ENCODE results near the gene DGCR2.
"Not testable (repeated sequence)": the region's sequence is repeated elsewhere in the genome, so short reads cannot be mapped to it uniquely, and the experiment has no call there.

Gene DGCR2

DNA sequence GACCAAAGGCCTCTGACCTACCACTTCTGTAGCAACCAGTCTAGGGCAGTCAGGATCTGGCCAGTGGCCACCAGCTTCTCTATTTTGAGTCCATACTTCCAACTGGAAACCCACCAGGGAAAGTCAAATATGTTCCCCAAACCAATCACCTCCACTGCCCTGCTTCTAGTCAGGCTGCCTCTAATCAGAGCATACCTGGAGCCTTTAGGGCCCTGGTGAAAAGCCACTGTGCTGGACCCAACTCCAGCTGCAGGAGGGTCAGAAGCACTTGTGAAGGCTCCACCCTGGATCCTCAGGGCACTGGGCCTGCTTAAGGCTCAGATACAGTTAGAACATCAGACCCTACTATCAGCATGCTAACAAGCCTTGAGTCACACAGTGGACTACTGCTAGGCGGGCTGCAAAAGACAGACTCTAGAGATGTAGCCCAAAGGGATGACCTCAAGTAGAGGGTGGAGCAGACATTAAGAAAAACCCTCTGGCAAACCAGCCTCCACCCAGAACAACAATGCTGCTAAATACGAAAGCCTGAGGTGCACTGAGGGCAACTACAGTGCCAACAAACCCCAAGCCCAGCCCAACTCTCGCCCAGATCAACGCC is 69.2 kb downstream of the DGCR2 start:
- DNase-seq (no peak), ATAC-seq (ENCODE audit: insufficient read depth, low read depth) (no peak)
- peaks cover 86% of the 10 kb centered on the region for H3K36me3 ChIP-seq (ENCODE audit: insufficient read depth, low read length)
- H3K4me1 ChIP-seq (ENCODE audit: insufficient read depth, low read length): no peaks in the 10 kb centered on the region
- TF ChIP-seq EZH2 (IDR thresholded peaks at IDR 0.05; ENCODE audit: borderline replicate concordance, low read depth, low read length, severe bottlenecking): no peak
- TF ChIP-seq, protein P1, sequence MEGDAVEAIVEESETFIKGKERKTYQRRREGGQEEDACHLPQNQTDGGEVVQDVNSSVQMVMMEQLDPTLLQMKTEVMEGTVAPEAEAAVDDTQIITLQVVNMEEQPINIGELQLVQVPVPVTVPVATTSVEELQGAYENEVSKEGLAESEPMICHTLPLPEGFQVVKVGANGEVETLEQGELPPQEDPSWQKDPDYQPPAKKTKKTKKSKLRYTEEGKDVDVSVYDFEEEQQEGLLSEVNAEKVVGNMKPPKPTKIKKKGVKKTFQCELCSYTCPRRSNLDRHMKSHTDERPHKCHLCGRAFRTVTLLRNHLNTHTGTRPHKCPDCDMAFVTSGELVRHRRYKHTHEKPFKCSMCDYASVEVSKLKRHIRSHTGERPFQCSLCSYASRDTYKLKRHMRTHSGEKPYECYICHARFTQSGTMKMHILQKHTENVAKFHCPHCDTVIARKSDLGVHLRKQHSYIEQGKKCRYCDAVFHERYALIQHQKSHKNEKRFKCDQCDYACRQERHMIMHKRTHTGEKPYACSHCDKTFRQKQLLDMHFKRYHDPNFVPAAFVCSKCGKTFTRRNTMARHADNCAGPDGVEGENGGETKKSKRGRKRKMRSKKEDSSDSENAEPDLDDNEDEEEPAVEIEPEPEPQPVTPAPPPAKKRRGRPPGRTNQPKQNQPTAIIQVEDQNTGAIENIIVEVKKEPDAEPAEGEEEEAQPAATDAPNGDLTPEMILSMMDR (IDR thresholded peaks at IDR 0.05; ENCODE audit: borderline replicate concordance, extremely low read depth, low read length, poor library complexity, severe bottlenecking): no peak
- H2AFZ ChIP-seq (ENCODE audit: low read depth, low read length): no peak overlapping the region
- no peaks in the 10 kb centered on the region for H3K27me3 ChIP-seq (ENCODE audit: insufficient read depth, low read length, poor library complexity)
- H3K9ac ChIP-seq (ENCODE audit: low read depth, low read length): no peak overlapping the region
- no peaks in the 10 kb centered on the region for H3K9me3 ChIP-seq (ENCODE audit: insufficient read depth, low read length, severe bottlenecking)
- no peaks in the 10 kb centered on the region; the same call in 1 of the 2 replicates for H3K79me2 ChIP-seq (ENCODE audit: insufficient read depth, low read length)
- no peak overlapping the region for H3K4me2 ChIP-seq (ENCODE audit: insufficient read depth, low read length)
- no peak overlapping the region for H3K27ac ChIP-seq (ENCODE audit: low read length)
- no peak overlapping the region for H3K4me3 ChIP-seq (ENCODE audit: low read depth in 1 of 2, low read length in 2 of 2)
- peaks cover 8% of the 10 kb centered on the region for H4K20me1 ChIP-seq (ENCODE audit: insufficient read depth, low read length)

DNA sequence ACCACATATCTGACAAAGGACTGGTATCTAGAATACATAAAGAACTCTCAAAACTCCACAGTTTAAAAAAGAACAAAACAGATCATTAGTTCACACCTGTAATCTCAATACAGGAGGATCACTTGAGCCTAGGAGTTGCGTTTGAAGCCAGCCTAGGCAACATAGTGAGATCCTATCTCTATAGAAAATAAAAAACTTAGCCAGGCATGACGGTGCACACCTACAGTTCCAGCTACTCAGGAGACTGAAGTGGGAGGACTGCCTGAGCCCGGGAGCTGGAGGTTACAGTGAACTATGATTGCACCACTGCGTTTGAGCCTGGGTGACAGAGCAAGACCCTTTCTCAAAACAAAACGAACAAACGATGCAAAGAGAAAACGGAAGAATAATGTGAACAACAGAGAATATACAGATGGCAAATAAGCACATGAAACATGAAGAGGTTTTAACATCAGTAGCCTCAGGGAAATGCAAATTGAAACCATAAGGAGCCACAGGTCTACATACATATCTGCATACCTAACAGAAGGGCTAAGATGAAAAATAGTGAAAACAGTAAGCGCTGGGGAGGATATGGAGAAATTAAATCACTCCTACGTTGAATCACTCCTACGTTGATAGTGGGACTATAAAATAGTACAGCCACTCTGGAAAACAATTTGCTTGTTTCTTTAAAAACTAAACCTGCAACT is 70.7 kb downstream of the DGCR2 start:
- no peak overlapping the region for H3K27ac ChIP-seq (ENCODE audit: low read length)
- no peaks in the 10 kb centered on the region for H3K4me1 ChIP-seq (ENCODE audit: insufficient read depth, low read length)
- no peak overlapping the region for H2AFZ ChIP-seq (ENCODE audit: low read depth, low read length)
- H3K4me2 ChIP-seq (ENCODE audit: insufficient read depth, low read length): no peak overlapping the region
- no peak for TF ChIP-seq EZH2 (IDR thresholded peaks at IDR 0.05; ENCODE audit: borderline replicate concordance, low read depth, low read length, severe bottlenecking)
- TF ChIP-seq, protein P1 (IDR thresholded peaks at IDR 0.05; ENCODE audit: borderline replicate concordance, extremely low read depth, low read length, poor library complexity, severe bottlenecking): no peak
- no peaks in the 10 kb centered on the region for H3K9me3 ChIP-seq (ENCODE audit: insufficient read depth, low read length, severe bottlenecking)
- H4K20me1 ChIP-seq (ENCODE audit: insufficient read depth, low read length): peaks cover 5% of the 10 kb centered on the region; the same call in 1 of the 2 replicates
- H3K4me3 ChIP-seq (ENCODE audit: low read depth in 1 of 2, low read length in 2 of 2): no peak overlapping the region
- no peaks in the 10 kb centered on the region; the same call in 1 of the 2 replicates for H3K79me2 ChIP-seq (ENCODE audit: insufficient read depth, low read length)
- no peak for ATAC-seq (ENCODE audit: insufficient read depth, low read depth)
- H3K36me3 ChIP-seq (ENCODE audit: insufficient read depth, low read length): peaks cover 87% of the 10 kb centered on the region
- H3K27me3 ChIP-seq (ENCODE audit: insufficient read depth, low read length, poor library complexity): no peaks in the 10 kb centered on the region
- H3K9ac ChIP-seq (ENCODE audit: low read depth, low read length): no peak overlapping the region
- no peak for DNase-seq

DNA sequence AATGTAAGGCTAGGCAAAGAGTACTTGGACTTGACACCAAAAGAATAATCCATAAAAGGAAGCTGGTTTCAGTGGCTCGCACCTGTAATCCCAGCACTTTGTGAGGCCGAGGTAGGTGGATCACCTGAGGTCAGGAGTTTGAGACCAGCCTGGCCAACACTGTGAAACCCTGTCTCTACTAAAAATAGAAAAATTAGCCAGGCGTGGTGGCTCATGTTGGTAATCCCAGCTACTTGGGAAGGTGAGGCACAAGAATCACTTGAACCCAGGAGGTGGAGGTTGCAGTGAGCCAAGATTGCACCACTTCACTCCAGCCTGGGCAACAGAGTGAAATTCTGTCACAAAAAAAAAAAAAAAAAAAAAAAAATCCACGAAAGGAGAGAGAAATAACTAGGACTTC is 71.4 kb downstream of the DGCR2 start:
- peaks cover 87% of the 10 kb centered on the region for H3K36me3 ChIP-seq (ENCODE audit: insufficient read depth, low read length)
- H3K4me1 ChIP-seq (ENCODE audit: insufficient read depth, low read length); H2AFZ ChIP-seq (ENCODE audit: low read depth, low read length); DNase-seq; H3K4me2 ChIP-seq (ENCODE audit: insufficient read depth, low read length); H3K27ac ChIP-seq (ENCODE audit: low read length); H3K9me3 ChIP-seq (ENCODE audit: insufficient read depth, low read length, severe bottlenecking); ATAC-seq (ENCODE audit: insufficient read depth, low read depth); H4K20me1 ChIP-seq (ENCODE audit: insufficient read depth, low read length); H3K79me2 ChIP-seq (ENCODE audit: insufficient read depth, low read length); H3K27me3 ChIP-seq (ENCODE audit: insufficient read depth, low read length, poor library complexity); H3K9ac ChIP-seq (ENCODE audit: low read depth, low read length); H3K4me3 ChIP-seq (ENCODE audit: low read depth in 1 of 2, low read length in 2 of 2): not testable (repeated sequence)

DNA sequence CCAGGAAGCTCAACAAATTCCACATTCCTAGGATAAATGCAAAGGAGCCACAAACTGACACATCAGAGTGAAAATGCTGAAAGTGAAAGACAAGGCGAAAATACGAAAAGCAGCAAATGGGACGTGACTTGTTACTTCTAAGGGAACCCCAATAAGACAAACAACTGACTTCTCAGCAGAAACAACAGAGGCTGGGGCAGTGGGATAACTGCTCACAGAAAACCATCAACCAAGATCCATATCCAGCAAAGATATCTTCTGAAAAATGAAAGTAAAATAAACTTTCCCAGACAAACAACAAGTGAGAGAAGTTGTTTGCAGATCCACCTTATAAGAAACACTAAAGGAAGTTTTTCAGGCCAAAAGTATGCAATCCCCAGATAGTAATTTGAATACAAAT is 72.1 kb downstream of the DGCR2 start:
- DNase-seq (no peak), ATAC-seq (ENCODE audit: insufficient read depth, low read depth) (no peak)
- no peak overlapping the region for H2AFZ ChIP-seq (ENCODE audit: low read depth, low read length)
- no peaks in the 10 kb centered on the region for H3K4me1 ChIP-seq (ENCODE audit: insufficient read depth, low read length)
- TF ChIP-seq EZH2 (IDR thresholded peaks at IDR 0.05; ENCODE audit: borderline replicate concordance, low read depth, low read length, severe bottlenecking): no peak
- TF ChIP-seq, protein P1 (IDR thresholded peaks at IDR 0.05; ENCODE audit: borderline replicate concordance, extremely low read depth, low read length, poor library complexity, severe bottlenecking): no peak
- peaks cover 90% of the 10 kb centered on the region for H3K36me3 ChIP-seq (ENCODE audit: insufficient read depth, low read length)
- H3K9me3 ChIP-seq (ENCODE audit: insufficient read depth, low read length, severe bottlenecking): no peaks in the 10 kb centered on the region
- H3K79me2 ChIP-seq (ENCODE audit: insufficient read depth, low read length): no peaks in the 10 kb centered on the region; the same call in 1 of the 2 replicates
- peaks cover 5% of the 10 kb centered on the region; the same call in 1 of the 2 replicates for H4K20me1 ChIP-seq (ENCODE audit: insufficient read depth, low read length)
- no peaks in the 10 kb centered on the region for H3K27me3 ChIP-seq (ENCODE audit: insufficient read depth, low read length, poor library complexity)
- no peak overlapping the region for H3K4me2 ChIP-seq (ENCODE audit: insufficient read depth, low read length)
- no peak overlapping the region for H3K4me3 ChIP-seq (ENCODE audit: low read depth in 1 of 2, low read length in 2 of 2)
- no peak overlapping the region for H3K9ac ChIP-seq (ENCODE audit: low read depth, low read length)
- H3K27ac ChIP-seq (ENCODE audit: low read length): no peak overlapping the region

Measured in DND-41 (cell line).